ENCODE data around the gene GATAD2B. TPM values are rescaled to one million over a fixed set of nuclear protein-coding genes. Genes with fewer than 3 reads are reported as not detected.
A peak's percentile ranks its signal among the peaks of the same experiment; 100 is the strongest.

The GATAD2B gene
- total and polyA plus RNA-seq, 2 donors (not counting 3 experiments of a cell fraction or from before 2014, with no cell fraction given) = 8.5 to 46.3 TPM

GRCh38 chr1:153880962-153881361 is 41.8 kb downstream of the GATAD2B start:
- Histone ChIP-seq H3K27me3 (ENCODE audit: control insufficient read depth in 2 of 2, insufficient read depth in 2 of 2, low read length in 2 of 2) (no peaks in the 10 kb centered on the region), H3K9ac (replicated peaks; ENCODE audit: extremely low read depth, insufficient read depth, low read length) (peak overlapping the region; percentile 93), H3K27ac (ENCODE audit: insufficient read depth, low read depth, low read length) (peak overlapping the region; percentile 81), H2AFZ (ENCODE audit: low read depth, low read length) (no peak overlapping the region), H4K20me1 (replicated peaks; ENCODE audit: control insufficient read depth, extremely low read depth, insufficient read depth, low read length) (no peaks in the 10 kb centered on the region), H3K36me3 (ENCODE audit: control insufficient read depth in 2 of 2, extremely low read depth in 1 of 2, insufficient read depth in 2 of 2, low read length in 2 of 2) (no peaks in the 10 kb centered on the region), H3K9me3 (replicated peaks; ENCODE audit: control insufficient read depth, insufficient read depth, low read length) (no peaks in the 10 kb centered on the region), H3K9me1 (replicated peaks; ENCODE audit: control insufficient read depth, extremely low read depth, insufficient read depth, low read length) (no peaks in the 10 kb centered on the region), H3K79me2 (ENCODE audit: control insufficient read depth, insufficient read depth, low read length) (peaks cover 57% of the 10 kb centered on the region), H3K4me2 (ENCODE audit: insufficient read depth, low read length) (peak overlapping the region; percentile 93), H3K4me1 (ENCODE audit: control insufficient read depth, extremely low read depth, insufficient read depth, low read length) (peaks cover 23% of the 10 kb centered on the region), H3K4me3 (replicated peaks in 1 of 3; ENCODE audit: insufficient read depth in 1 of 3, low read depth in 1 of 3, low read length in 3 of 3) (peak overlapping the region; percentile 12 to 70 (median 32))
- POLR2A ChIA-PET = interaction anchor here (0.7 to 1.5 kb wide), 3 partner anchors 40 to 109 kb away, joined by 3 read pairs; partner anchors contain the start of genes CRTC2 and RPS27
- DNase-seq (ENCODE audit: low read depth, low spot score) = peak; percentile 99
- intact Hi-C loops (cut with micrococcal nuclease) (loop anchor here (1.0 to 5.0 kb wide), 4 partner anchors 42 to 109 kb away; partner anchors contain the start of genes DENND4B, RPS27 and SLC39A1), dilution Hi-C loops (cut with MboI; ENCODE audit: extremely low pct_ligation_motif_present, low sequenced_read_pairs) (no loop called here)
- TF ChIP-seq MYC (IDR thresholded peaks at IDR 0.05; ENCODE audit: low read depth, low read length) = no peak
- peak; percentile 58 for TF ChIP-seq FOS (IDR thresholded peaks at IDR 0.05; ENCODE audit: borderline replicate concordance, insufficient read depth, low read length)
- TF ChIP-seq CTCF (IDR thresholded peaks at IDR 0.05; ENCODE audit: extremely low read depth in 1 of 2, insufficient read depth in 1 of 2, low read depth in 1 of 2, low read length in 2 of 2) = no peak
- TF ChIP-seq EZH2 (IDR thresholded peaks at IDR 0.05; ENCODE audit: borderline replicate concordance, low read depth, low read length, severe bottlenecking) = no peak
- TF ChIP-seq GATA2 (IDR thresholded peaks at IDR 0.05; ENCODE audit: insufficient read depth, insufficient read length, low read depth, low read length) = no peak
- peak; percentile 69 for TF ChIP-seq JUN (IDR thresholded peaks at IDR 0.05; ENCODE audit: borderline replicate concordance, insufficient read depth, insufficient read length, low read depth)
- peak; percentile 59 for TF ChIP-seq MAX (IDR thresholded peaks at IDR 0.05; ENCODE audit: insufficient read depth, insufficient read length)
- TF ChIP-seq POLR2AphosphoS5 (IDR thresholded peaks at IDR 0.05; ENCODE audit: insufficient read depth, low read depth, low read length) = peak; percentile 54
- TF ChIP-seq POLR2A (IDR thresholded peaks at IDR 0.05; ENCODE audit: low read depth, low read length) = no peak
- FAIRE-seq = peak; percentile 94
- CTCF ChIA-PET = interaction anchor here (1.2 to 1.8 kb wide), 5 partner anchors 15 to 65 kb away, joined by 3 to 8 read pairs (median 4); partner anchors contain the start of genes DENND4B and GATAD2B
- no TSS peak for BruUV-seq (replicated peaks)

Data from endothelial cell of umbilical vein (primary cell).